GM21717 (cell line): Measurements from ENCODE around the gene BASP1.
"Not testable (repeated sequence)": the region's sequence is repeated elsewhere in the genome, so short reads cannot be mapped to it uniquely, and the experiment has no call there.

Experiments
- ATAC-seq: cut with Tn5 transposase; IDR thresholded peaks from one replicate; pipeline ENCODE4 v1.9.1; 2021; ENCODE audit warnings: mild to moderate bottlenecking, moderate library complexity; ENCODE audit not compliant: unreplicated experiment

BASP1 gene

DNA sequence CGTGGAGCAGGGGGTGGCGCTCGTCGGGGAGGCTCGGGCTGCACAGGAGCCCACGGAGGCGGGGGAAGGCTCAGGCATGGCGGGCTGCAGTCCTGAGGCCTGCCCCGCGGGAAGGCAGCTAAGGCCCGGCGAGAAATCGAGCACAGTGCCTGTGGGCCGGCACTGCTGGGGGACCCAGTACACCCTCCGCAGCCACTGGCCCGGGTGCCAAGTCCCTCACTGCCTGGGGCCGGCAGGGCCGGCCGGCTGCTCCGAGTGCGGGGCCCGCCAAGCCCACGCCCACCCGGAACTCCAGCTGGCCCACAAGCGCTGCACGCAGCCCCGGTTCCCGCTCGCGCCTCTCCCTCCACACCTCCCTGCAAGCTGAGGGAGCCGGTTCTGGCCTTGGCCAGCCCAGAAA is 94.4 kb downstream of the BASP1 start:
- not testable (repeated sequence) for ATAC-seq

DNA sequence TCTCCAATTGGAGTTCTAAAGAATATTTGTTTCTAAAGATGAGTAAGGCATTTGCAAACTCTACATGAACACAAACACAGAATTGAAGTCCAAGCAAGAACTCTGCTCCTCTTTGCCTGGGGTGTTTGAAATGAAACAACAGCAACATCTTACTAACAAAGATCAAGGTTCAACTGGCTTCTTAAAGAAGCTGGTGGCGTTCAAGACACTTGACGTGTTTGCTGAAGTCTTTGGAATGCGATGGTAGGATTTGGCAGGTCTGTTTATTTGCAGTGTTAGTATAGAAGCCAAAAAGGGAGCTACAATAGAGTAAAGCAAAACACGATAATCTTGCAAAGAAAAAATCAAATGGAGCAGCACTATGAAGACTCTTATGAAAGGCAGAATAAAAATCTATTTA is 94.9 kb downstream of the BASP1 start:
- no peak for ATAC-seq

DNA sequence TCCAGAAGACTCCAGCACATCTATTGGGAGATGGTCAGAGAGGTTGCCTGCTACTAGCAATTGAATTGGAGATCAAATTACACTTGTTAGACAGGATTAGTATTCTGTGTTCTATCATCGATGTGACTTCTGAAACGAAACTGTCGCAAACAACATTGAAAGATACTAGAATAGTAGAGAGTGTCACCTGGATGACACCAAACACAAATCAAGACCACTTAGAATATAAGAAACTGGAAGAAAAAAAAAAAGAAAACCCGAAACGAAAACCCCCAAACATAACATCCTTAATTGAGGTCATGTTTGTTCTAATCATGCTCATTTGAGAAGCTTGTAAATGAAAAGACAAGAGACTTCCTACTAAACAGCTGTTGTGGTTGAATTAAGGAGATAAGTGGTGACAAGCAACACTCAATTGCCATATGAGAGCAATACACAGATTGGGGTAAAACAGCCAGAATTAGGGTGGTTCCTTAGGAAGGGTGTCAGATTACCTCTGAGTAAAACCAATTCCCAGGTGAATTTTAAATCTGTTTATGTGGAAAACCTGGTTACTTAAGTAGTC is 97.6 kb downstream of the BASP1 start:
- ATAC-seq, result no peak

DNA sequence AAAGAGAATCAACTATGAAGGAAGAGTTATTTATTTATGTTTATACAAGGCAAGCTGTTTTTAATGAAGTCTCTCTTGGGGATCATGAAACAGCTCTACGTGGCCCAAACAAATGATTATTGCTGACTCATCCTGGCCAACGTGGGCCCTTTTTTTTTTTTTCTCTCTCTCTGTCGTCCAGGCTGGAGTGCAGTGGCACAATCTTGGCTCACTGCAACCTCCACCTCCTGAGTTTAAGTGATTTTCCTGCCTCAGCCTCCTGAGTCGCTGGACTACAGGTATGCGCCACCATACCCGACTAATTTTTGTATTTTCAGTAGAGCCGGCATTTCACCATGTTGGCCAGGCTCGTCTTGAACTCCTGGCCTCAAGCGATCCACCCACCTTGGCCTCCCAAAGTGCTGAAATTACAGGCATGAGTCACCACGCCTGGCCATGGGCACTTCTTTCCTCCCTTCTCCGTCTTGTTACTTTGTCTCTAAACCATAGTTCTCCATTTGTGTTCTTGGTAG is 98.3 kb downstream of the BASP1 start:
- ATAC-seq, result no peak

DNA sequence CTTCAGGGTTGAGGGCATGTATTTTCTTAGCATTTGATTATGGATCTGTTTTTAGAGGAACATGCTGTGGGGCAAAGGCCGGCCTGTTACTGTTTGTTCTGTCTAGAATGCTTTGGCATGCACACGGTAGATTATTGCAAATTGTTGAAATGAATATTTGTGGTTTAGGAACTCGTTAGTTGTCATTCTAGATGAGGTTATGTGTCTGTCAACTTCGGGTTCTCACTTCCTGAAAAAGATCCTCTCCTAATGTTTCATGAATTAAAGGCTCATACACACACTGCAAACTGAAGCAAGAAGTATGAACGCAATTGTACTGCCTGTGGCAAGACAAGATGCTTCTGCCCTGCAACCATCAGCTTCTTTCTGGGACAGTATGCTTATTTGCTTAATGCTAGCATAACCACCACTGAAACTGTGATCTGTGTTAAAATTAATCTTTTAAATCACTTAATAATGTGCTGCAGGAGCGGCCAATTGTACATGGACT is 99.6 kb downstream of the BASP1 start:
- peak; percentile 75 for ATAC-seq

DNA sequence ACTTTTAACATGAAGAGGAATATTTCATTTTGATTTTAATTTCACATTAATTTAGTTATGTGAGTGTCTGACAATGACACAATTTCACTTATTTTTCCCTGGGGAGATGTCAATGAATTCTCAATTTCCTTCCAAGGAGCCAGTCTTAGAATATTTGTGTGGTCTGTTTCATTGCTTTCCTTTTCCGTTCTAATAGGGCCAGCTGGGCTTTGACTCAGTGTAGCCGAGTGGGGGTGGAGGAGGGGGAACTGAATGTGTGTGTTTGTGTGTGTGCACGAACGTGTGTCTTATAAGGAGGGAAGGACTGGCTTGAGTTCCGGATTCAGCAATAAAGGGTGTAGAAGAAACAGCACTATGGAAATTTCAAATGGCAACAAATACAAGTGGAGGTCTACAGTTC is 100.0 kb downstream of the BASP1 start:
- ATAC-seq, result peak; percentile 47

DNA sequence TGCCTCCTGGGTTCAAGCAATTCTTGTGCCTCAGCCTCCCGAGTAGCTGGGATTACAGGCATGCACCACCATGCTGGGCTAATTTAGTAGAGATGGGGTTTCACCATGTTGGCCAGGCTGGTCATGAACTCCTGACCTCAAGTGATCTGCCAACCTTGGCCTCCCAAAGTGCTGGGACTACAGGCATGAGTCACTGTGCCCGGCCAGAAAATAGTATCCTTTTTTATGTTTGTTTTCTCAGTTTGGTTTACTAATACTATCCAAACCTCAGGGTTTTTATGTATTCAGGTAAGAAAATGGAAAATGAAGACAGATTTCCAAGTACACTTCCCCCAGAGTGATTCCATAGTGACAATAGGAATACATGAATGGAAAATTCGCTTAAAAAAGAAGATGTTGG is 101.7 kb downstream of the BASP1 start:
- not testable (repeated sequence) for ATAC-seq

DNA sequence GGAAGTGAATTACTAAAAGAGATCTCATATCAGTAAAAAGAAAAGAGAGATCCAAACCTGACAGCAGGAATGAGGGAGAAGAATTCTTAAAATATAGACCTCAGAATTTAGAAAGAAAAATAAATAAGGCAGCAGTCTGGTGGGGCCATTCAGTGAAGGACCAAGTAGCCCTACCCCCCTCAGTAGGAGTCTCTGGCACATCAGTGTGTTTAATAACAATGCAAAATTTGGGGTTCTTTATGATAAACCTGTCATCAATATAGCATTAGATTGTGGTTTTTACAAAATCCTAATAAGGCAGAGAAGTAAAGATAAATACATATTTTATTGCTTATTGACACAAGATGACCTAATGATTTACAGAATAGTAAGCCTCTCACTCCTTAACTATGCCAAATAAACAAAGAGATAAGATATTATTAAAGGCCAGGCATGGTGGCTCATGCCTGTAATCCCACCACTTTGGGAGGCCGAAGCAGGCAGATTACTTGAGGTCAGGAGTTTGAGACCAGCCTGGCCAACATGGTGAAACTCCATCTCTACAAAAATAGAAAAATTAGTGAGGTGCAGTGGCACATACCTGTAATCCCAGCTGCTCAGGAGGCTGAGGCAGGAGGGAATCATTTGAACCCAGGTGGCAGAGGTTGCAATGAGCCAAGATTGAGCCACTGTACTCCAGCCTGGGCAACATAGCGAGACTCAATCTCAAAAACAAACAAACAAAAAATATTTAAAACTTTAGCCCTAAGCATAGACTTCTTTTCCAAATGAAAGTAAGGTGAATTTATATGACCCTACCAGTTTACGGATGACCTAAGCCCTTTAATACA is 108.6 kb downstream of the BASP1 start:
- no peak for ATAC-seq
